Activated CD4-positive, alpha-beta T cell treated with anti-CD3 and anti-CD28 coated beads, Interleukin-2, Interleukin-4, amounts not matched to agents 100 ng/mL and 50 ng/mL, durations not matched to agents 16 hours and 8 hours (primary cell): ENCODE measurements around the gene CELA3B.
"Not testable (repeated sequence)": the region's sequence is repeated elsewhere in the genome, so short reads cannot be mapped to it uniquely, and the experiment has no call there.

Experiments
- DNase-seq: peaks from one replicate; pipeline ENCODE4 v3.0.0-alpha.2; 2020; ENCODE audit warnings: low spot score

The CELA3B gene, protein sequence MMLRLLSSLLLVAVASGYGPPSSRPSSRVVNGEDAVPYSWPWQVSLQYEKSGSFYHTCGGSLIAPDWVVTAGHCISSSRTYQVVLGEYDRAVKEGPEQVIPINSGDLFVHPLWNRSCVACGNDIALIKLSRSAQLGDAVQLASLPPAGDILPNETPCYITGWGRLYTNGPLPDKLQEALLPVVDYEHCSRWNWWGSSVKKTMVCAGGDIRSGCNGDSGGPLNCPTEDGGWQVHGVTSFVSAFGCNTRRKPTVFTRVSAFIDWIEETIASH

DNA sequence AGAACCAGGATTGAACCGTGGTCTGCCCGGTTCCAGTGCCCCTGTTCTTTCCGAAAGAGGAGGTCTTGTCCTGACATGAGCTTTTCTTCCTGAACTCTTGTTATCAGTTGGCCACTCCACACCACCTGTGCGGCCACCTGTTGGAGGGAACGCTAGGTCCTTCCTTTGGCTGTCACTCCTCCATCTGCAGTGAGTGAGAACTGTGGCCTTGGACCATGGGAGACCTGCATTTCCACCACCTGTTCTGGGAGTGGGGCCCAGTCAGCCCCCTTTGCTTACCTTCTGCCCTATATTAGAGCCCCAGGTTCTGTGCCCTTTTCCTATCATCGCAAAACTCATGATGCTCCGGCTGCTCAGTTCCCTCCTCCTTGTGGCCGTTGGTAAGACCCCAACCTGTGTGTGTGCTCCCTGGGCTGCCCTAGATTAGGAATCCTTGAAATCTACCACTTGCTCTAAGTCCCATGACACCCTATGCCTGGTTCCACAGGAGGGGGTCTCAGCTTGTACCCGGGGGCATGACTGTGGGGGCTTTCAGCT is at the start of gene CELA3B:
Gene CELA3B, plus strand, starts transcription at position 320 of the 537 bp plus-strand sequence. Its CDS starts 18 bp downstream, at position 338.
- not testable (repeated sequence) for DNase-seq

DNA sequence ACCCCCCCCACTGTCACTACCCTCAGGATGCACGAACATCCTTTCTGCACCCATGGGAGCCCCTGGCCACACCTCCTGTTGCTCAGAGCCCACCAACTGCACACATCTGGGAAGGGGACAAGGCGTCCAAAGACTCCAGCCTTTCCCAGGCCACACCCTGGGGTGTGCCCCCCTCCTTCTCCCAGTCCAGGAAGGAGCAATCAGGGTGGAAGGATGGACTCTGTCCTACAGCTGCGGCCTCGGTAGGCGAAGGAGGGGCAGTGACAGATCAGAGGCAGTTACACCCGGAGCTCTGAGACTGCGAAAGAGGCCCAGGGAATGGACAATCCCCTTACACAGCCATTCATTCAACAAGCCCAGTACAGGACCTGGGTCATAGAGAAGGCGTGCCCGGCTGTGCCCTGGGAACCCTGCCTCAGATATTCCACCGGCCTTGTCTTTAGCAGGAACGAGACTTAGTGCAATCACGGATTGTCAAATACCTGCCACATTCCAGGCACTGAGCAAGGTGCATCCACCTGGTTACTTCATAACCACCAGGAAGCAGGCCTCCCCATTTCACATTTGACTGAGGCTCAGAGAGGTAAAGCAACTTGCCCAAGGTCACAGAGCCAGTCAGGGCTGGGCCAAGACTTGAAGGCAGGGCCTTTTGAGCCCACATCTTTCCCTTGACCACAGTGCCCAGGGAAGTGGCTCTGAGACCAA is 49.1 kb upstream of the CELA3B start:
- no peak for DNase-seq

DNA sequence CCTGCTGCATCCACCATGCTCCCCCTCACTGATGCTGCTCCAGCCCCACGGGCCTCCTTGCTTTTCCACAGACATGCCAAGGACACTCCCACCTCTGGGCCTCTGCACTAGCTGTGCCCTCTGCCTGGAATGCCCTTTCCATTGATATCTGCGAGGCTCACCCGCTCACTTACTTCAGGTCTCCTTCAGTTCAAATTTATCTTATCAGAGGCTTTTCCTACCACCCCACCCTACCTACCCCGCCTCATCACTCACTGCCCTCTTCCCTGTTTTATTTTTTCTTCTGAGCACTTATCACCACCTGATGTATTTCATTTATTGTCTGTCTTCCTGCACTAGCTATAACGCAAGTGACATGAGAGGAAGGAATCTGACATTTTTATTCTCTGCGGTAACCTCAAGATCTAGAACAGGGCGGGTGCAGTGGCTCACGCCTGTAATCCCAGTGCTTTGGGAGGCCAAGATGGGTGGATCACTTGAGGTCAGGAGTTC is 46.7 kb upstream of the CELA3B start:
- DNase-seq: no peak

DNA sequence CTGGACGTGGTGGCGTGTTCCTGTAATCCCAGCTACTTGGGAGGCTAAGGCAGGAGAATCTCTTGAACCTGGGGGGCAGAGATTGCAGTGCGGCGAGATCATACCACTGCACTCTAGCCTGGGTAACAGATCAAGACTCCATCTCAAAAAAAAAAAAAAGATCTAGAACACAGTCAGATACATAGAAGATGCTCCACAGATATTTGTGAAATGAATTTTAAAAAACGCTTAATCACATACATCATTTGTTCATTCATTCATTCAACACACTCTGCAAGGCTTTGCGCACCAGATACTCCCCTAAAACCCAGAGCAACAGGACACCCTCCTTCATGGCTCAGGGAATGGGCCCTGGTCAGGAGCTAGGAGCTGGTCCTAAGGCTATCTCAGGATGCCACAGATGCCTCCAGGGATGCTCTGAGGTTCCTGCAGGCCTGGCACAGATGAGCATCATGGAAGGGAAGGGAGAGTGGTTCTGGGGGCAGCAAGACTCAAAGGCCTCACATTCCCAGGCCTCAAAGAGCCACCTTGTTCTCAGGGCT is 46.1 kb upstream of the CELA3B start:
- no peak for DNase-seq

DNA sequence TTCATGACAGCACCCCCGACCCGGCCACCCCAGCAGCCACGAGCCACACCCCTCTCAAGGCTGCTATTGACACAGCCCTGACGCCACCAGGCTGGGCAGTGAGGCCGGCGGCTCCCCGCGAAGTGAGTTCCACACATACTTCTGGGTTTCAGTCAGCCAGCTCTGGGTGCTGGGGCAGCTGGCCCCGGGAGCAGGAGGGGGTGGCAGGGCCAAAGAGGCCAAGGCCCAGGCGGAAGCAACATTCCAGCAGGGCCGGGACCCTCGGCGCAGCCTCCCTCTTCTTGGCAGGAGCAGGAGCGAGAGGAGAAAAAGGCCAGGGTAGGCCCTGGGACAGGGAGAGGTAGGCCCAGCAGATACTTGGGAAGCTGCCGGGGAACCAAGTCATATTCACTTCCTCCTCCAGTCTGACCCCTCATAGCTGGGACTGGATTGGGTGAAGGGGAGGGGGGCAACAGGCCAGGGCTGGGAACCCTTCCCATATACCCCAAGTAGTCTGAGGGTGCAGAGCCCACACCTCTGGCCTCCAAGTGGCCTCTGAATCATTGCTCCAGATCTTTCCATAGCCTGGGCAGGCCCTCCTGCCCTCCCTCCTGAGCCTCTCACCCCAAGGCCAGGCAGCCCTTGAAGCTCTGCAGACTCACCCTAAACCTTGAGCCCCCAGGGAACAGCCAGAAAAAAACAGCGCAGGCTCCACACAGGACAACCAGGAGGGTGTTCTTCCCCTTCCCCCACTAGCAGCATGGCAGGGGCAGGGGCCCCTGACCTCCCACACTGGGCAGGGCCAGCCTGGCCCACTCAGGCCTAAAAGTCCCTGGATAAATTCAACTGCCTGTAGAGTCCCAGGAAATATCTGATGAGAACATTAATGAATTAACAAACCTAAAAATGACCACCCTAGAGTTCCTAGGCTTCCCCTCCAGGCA is 45.4 kb upstream of the CELA3B start:
- no peak for DNase-seq

DNA sequence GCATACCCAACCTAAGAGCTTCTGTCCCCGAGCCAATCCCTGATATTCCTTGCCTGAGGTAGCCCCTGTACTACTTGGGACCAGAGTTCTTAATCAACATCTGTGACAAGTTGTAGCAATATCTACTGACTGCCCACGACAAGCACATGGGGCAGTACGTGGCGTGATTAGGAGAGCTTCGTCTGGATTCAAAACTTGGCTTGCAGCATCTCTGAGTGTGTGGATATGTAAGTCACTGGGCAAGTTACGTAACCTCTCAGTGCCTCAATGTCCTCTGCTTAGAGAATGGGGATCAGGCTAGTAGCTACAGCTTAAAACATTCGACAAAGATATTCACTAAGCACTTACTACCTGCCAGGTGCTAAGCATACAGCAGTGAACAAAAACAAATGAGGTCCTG is 44.7 kb upstream of the CELA3B start:
- no peak for DNase-seq

DNA sequence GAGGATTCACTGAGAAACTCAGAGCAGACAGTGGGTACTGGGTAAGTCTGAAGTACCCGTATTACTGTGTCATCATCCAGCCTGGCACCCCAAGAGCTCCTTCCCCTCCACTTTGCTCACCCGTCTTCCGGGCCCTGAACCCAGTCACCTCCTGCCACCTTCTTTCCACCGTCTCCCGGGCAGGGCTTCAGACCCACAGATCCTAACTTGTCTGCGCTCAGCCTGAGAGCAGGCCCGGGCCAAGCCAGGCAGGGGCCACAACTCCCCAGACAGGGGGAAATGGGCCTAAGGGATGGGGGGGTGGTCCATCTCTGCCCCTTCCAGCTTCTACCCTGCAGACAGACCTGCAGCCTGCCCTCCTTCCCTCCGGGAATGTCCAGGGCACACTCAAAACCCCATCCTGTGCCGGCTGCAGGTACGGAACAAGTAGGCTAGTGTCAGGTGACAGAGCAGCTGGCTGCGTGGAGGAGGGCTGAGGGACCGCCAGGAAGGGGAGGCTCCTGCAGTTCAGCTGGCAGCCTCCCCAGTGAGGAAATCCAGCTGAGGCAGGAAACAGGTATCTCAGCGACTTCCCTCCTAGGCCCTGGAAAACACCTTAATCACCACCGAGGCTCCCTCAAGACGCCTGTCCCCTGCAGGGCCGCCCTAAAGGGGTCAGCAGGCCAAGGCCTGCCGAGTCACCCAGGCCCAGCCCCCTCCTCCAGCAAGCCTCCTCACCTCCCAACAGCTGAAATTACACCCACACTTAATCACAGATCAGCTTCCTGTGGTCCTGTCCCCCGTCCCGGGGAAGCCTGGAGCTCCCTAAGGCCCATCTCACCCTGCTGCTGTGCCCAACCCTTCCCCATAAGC is 43.2 kb upstream of the CELA3B start:
- DNase-seq: no peak

DNA sequence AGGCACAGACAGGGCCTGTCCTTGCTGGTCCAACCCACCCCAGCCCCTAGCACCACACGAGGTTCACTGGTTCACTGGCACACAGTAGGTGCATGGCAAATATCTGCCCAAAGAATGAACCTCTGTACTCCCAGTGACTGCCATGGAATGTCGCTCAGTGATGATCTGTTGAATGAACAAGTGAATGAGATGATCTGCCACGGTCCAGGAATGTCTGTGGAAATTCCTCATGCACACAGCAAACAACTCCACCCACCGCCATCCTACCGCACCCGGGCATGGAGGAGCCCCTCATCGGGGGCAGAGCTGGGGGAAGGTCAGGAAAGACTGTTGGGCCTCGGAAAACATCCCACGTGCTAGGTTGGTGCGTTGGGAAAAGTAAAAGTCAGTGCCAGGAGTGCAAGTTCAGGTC is 41.4 kb upstream of the CELA3B start:
- DNase-seq: no peak

DNA sequence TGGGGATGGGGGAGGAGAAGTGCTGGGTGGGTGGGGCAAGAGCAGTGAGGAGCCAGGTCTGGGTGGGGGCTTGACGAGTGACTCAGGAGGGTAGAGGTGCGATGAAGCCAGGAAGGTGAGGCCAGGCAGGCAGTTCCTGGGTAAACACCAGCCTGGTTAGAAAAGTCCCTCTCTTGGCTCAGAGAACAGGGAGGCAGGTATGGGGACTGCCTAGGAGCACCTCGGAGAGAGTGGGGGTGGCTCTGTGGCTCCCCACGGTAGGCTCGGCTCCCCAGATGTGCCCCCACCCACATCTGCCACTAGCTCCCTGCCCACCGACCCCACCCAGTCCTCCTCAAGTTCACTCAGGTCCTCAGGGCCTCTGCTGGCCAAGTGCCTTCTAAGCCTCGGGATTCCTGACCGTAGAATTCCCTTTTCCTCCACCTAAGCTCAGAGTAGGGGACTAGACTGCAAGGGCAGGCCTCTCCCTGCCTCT is 40.9 kb upstream of the CELA3B start:
- no peak for DNase-seq

DNA sequence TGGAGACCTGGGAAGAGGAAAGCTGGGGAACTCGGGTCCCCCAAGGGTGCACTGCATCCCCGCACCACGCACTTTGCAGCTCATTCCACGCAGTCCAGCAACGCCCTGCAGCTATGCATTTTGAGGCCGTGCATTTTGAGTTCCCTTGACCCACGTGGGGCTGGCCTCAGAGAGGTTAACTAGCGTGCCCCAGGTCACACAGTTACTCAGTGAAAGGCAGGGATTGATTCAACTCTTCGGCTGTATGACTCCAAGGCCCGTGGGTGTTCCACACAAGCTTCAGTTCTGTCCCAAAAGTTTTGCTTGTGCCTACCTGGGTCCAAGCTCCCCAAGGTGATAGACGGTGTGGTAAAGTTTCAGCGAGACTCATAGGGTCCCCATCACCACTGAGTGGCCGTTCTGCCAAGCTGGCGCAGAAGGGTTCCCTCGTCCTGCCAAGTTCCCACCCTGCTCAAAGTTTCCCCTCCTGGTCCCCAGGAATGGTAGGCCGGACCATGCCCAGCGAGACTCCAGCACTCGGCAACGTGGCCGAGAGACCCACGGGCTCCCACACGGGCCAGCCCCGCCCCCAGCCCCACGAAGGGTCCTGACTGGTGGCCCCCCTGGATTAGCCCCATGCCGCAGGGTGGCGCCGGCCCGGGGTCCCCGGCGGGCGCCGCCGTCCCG is 40.3 kb upstream of the CELA3B start:
- DNase-seq: no peak

DNA sequence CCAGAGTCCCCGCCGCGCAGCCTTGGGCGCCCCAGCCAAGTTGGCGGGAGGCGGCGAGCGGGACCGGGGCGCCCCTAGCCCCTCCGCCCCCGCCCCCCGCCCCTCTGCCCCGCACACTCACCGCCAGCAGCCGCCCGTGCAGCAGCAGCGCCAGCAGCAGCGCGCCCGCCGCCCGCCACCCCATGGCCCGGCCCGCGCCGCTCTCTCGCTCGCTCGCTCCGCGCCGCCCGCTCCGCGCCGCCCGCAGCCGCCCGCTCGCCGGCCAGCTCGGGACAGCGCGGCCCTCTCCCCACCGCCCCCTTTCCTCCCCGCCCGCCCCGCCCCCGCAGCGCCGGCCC is 39.8 kb upstream of the CELA3B start, which contains the start of gene HSPG2:
Gene HSPG2, minus strand, starts transcription at position 277 of the 338 bp plus-strand sequence. Its CDS starts 93 bp downstream, at position 184.
- DNase-seq: no peak

DNA sequence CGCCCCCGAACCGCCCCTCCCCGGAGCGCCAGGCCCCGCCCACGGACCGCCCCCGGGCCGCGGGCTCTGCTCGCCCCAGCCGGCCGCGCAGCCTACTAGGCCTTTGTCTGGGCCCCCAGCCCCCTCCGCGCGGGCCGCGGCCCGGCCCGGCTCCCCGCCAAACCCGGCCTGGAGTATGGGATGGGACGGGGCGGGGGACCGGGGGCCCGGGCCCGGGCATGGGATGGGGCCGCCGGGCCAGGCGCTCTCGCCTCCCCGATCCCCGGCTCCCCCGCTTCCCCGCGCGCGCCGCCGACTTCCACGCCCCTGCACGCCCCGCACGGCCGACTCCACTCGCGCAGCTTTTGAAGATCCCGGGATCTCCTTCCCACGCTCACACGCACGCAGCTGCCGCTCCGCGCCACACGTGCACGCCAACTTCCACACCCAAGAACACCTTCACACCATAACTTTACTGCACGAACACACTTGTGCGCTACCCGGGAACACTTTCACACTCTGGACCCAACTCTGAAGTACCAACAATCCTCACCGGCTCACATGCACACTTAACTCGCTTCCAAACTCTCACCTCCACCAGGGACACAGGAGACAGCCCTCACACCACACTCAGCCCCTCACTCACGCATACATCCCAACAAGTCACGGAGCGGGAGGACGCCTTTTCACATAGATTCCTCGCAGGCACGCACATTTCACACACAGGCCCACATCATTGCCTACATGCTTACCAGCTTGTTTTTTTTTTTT is 39.3 kb upstream of the CELA3B start:
- peak; percentile 29 for DNase-seq

DNA sequence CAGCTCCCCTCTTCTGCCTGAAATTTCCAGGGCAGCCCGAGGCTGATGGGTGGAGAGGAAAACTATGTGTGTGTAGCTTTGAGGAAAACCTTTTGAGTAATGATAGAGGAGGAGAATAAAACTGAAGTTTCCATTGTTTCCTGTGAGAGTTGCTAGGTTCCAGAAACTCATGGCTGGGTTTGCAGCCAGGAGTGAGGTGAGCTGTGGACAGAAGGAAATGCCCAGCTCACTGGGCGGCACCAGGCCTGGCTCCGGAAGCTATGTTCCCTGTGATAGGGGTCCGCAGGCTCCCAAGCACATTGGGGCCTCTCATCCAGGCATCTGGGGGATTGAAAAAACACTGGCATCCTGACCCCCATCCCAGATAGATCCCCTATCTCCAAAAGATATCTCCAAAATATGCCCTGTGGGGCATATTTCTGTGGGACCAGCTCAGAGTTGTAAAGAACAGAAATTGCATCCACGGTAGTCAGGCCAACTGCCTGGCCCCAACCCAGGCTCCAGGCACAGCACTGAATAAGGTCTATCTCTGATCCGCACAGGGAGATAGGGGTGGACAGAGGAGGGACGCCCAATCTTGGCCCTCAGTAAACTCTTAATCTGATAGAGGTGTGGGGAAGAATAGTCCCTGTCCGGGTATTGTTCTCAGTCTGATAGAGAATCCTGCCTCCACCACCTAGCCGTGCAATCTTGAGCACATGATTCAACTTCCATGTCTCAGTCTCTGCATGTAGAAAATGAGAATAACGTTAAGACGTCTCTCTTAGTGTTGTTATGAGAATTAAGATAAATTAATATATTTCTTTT is 37.9 kb upstream of the CELA3B start:
- no peak for DNase-seq

DNA sequence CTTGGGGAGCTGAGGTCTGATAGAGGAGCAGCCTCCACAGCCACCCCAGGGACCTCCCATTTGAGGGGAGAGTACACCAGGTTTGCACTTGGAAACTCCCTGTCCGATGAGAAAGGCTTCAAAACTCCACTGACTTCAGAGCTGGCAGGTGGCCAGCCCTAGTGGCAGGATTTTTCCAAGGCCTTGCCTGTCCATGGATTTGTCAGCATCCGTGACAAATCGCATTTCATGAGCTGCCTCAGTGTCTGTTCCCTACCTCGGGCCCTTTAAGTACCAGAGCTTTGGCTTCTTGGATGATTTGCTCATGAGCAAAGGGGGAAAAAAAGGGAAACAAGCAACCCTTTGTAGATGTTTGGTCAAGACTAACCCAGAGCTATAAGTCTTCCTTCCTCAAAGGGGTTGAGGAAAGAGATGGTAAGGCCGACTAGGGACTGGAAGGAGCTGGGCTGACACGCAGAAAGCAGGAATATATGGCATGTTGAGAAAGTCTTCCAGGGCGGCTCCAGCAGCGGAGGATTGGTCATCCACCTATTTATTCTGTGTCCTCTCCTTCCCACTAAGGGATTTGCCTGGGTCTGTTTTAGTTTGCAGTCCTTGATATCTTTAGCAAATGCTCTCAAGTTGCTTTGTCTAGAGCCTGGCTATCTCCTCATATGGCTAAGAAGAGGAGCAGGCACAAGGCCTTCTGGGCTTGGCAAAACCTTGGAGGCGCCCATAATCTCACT is 37.0 kb upstream of the CELA3B start:
- DNase-seq: no peak

DNA sequence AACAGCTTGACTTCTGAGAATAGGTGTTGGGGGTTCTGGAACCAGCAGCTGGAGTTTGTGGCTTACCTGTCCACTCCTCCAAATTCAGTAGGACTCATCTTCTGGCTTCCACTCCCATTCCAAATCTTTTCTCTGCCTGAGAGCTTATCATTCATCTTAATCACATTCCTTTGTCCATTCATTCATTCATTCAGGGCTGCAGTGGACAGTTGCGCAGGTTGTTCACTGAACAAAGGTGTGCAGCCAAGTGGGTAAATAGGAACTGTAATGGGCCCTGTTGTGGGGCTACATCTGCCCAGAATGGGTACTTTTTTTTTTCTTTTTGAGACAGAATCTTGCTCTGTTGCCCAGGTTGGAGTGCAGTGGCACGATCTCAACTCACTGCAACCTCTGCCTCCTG is 36.3 kb upstream of the CELA3B start:
- no peak for DNase-seq

DNA sequence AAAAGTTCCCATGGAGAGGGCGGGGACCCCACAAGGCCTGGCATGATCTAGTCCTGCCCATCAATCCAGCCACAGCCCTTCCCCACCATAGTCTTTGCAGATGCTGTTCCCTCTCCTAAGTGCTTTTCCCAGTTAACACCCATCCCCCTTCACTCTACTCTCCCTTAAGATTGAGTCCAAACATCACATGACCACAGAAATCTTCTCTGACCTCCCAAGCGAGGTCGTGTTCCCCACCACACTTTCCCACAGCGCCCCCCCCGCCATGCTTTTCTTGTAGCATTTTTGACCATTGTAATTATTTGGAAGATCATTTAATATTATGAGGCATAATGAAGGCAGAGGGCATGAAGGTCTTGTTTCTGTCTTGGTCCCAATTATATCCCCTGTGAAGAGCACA is 35.5 kb upstream of the CELA3B start:
- DNase-seq: no peak

DNA sequence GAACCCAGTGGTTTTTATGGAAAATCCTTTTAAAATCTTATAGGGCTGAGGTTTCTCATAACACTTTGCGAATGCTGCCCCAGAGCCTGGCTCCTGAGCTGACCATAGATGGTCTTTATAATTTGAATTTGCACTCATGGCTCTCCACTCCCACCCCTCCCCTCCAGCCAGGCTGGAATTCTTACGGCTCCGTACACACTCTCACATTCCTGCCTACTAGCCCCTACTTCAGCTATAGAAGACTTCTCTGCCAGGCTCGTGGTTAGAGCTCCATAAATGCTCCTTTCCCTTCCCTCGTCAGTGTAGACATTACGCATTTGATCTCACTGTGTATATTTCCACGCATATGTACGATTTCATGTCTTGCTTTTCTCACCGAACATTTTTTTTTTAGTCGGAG is 34.4 kb upstream of the CELA3B start:
- no peak for DNase-seq
